NCI-H187 (cell line): ENCODE data around the gene C1GALT1.
"Not testable (repeated sequence)": the region's sequence is repeated elsewhere in the genome, so short reads cannot be mapped to it uniquely, and the experiment has no call there.

Source experiments
- DNase-seq, 2 experiments: peaks; one replicate each; lab custom pipeline; 2025; lab: John Stamatoyannopoulos, UW

C1GALT1 gene

GRCh38 chr7:7169296-7169695 is 13.0 kb upstream of the C1GALT1 start:
- no peak for DNase-seq

GRCh38 chr7:7173956-7174632 is 8.2 kb upstream of the C1GALT1 start:
- no peak for DNase-seq

GRCh38 chr7:7175075-7175695 is 7.2 kb upstream of the C1GALT1 start:
- DNase-seq: no peak

GRCh38 chr7:7176406-7177043 is 5.8 kb upstream of the C1GALT1 start:
- no peak for DNase-seq

- no peak for DNase-seq
These were observed 5.3 kb upstream of the C1GALT1 start for GRCh38 chr7:7177044-7177517.

GRCh38 chr7:7178081-7178480 is 4.3 kb upstream of the C1GALT1 start:
- DNase-seq: no peak

- DNase-seq: no peak
These were observed 3.4 kb upstream of the C1GALT1 start for GRCh38 chr7:7178906-7179305.

GRCh38 chr7:7180725-7181449 is 1.5 kb upstream of the C1GALT1 start:
- no peak for DNase-seq

- no peak for DNase-seq
These were observed 707 bp upstream of the C1GALT1 start for GRCh38 chr7:7181519-7182155.

- DNase-seq: no peak
These were observed 905 bp downstream of the C1GALT1 start for GRCh38 chr7:7183061-7183837.

- no peak for DNase-seq
These were observed 1.6 kb downstream of the C1GALT1 start for GRCh38 chr7:7183838-7184463.

- no peak for DNase-seq
These were observed 3.1 kb downstream of the C1GALT1 start for GRCh38 chr7:7185371-7185989.

- DNase-seq: no peak
These were observed 5.7 kb downstream of the C1GALT1 start for GRCh38 chr7:7188091-7188490.

GRCh38 chr7:7188742-7189141 is 6.4 kb downstream of the C1GALT1 start:
- no peak for DNase-seq

GRCh38 chr7:7190142-7190541 is 7.8 kb downstream of the C1GALT1 start:
- no peak for DNase-seq

GRCh38 chr7:7191137-7191536 is 8.8 kb downstream of the C1GALT1 start:
- no peak for DNase-seq

- DNase-seq: not testable (repeated sequence)
These were observed 10.7 kb downstream of the C1GALT1 start for GRCh38 chr7:7192798-7193788.

GRCh38 chr7:7199592-7199991 is 17.2 kb downstream of the C1GALT1 start:
- DNase-seq: not testable (repeated sequence)

- DNase-seq: not testable (repeated sequence)
These were observed 17.9 kb downstream of the C1GALT1 start for GRCh38 chr7:7200255-7200654.
